BE2C (cell line): ENCODE results near the gene TFEB.

ENCODE experiments used
- DNase-seq: peaks from one replicate; pipeline ENCODE4 v3.0.0-alpha.2; 2020
- H3K27me3 ChIP-seq: fragments of 250-450 bp; sonication (Bioruptor Pico); 2 replicates; pipeline ENCODE4 v1.5.1; 2020; ENCODE audit warnings: mild to moderate bottlenecking
- H3K36me3 ChIP-seq: fragments of 250-450 bp; sonication (Bioruptor Pico); 2 replicates; pipeline ENCODE4 v1.5.1; 2020; ENCODE audit warnings: mild to moderate bottlenecking
- H3K4me1 ChIP-seq: fragments of 250-450 bp; sonication (Bioruptor Pico); 2 replicates; pipeline ENCODE4 v1.5.1; 2020
- H3K4me3 ChIP-seq: 2 replicates; pipeline ENCODE4 v1.5.1; 2011; ENCODE audit warnings: low read depth, low read length
- H3K9me3 ChIP-seq: fragments of 250-450 bp; sonication (Bioruptor Pico); 2 replicates; pipeline ENCODE4 v1.5.1; 2020
- CTCF ChIP-seq: IDR thresholded peaks from 2 replicates; pipeline ENCODE4 v1.5.1; 2012; ENCODE audit warnings: mild to moderate bottlenecking, low read depth, low read length

TFEB gene

GRCh38 chr6:41779788-41780550, 44.6 kb upstream of the TFEB start, which contains the start of gene FRS3:
Gene FRS3 (minus strand): TSS chr6:41779900. CDS start chr6:41776987, 2,913 bp downstream.
- Histone ChIP-seq H3K36me3 (no peaks in the 10 kb centered on the region), H3K9me3 (no peaks in the 10 kb centered on the region), H3K27me3 (no peaks in the 10 kb centered on the region), H3K4me1 (no peaks in the 10 kb centered on the region), H3K4me3 (peak within 1 kb of the TSS; percentile 70)
- DNase-seq, result peak; percentile 97
- peak; percentile 85 for TF ChIP-seq CTCF

GRCh38 chr6:41779336-41779735, 43.9 kb upstream of the TFEB start:
- no peaks in the 10 kb centered on the region for H3K4me1 ChIP-seq
- DNase-seq, result no peak
- no peak for TF ChIP-seq CTCF

GRCh38 chr6:41778895-41779294, 43.5 kb upstream of the TFEB start:
- Histone ChIP-seq H3K36me3 (no peaks in the 10 kb centered on the region), H3K4me1 (no peaks in the 10 kb centered on the region), H3K9me3 (no peaks in the 10 kb centered on the region), H3K27me3 (no peaks in the 10 kb centered on the region), H3K4me3 (peak overlapping the region; percentile 70)
- no peak for TF ChIP-seq CTCF
- no peak for DNase-seq

More at GRCh38 chr6:41779336-41779735, 43.9 kb upstream of the TFEB start:
- H3K36me3 ChIP-seq, result no peaks in the 10 kb centered on the region
- H3K4me3 ChIP-seq, result peak overlapping the region; percentile 70
- no peaks in the 10 kb centered on the region for H3K9me3 ChIP-seq
- no peaks in the 10 kb centered on the region for H3K27me3 ChIP-seq

- no peak for TF ChIP-seq CTCF
- no peak for DNase-seq
- Histone ChIP-seq H3K4me1 (no peaks in the 10 kb centered on the region), H3K27me3 (no peaks in the 10 kb centered on the region), H3K4me3 (no peak overlapping the region), H3K9me3 (no peaks in the 10 kb centered on the region), H3K36me3 (no peaks in the 10 kb centered on the region)
Observed at GRCh38 chr6:41777551-41778285, 42.3 kb upstream of the TFEB start.

GRCh38 chr6:41775293-41775882, 40.0 kb upstream of the TFEB start:
- Histone ChIP-seq H3K27me3 (no peaks in the 10 kb centered on the region), H3K4me1 (no peaks in the 10 kb centered on the region; the same call in 1 of the 2 replicates), H3K4me3 (no peak overlapping the region), H3K36me3 (no peaks in the 10 kb centered on the region), H3K9me3 (no peaks in the 10 kb centered on the region)
- TF ChIP-seq CTCF, result no peak
- no peak for DNase-seq
